HUDEP-2 (cell line): Measurements from ENCODE around the gene SLC52A1.
"Not testable (repeated sequence)": the region's sequence is repeated elsewhere in the genome, so short reads cannot be mapped to it uniquely, and the experiment has no call there.

Experiments
- DNase-seq, 76 experiments: peaks; one replicate each; lab custom pipeline; 2025; ENCODE audit not compliant: unreplicated experiment in 76 of 76; lab: John Stamatoyannopoulos, UW

SLC52A1 gene

GRCh38 chr17:5031365-5032082 is 3.7 kb downstream of the SLC52A1 start:
- DNase-seq, result peak in 66 of 76 experiments; percentile 9 to 77 (median 54)

GRCh38 chr17:5030168-5030567 is 5.1 kb downstream of the SLC52A1 start:
- DNase-seq, result not testable (repeated sequence)

- DNase-seq, result no peak
These were observed 7.3 kb downstream of the SLC52A1 start for GRCh38 chr17:5027916-5028315.

- no peak for DNase-seq
These were observed 7.9 kb downstream of the SLC52A1 start for GRCh38 chr17:5027299-5027698.

GRCh38 chr17:5024604-5025003 is 10.6 kb downstream of the SLC52A1 start:
- DNase-seq, result no peak

- DNase-seq, result no peak
These were observed 11.6 kb downstream of the SLC52A1 start for GRCh38 chr17:5023588-5024147.

- no peak for DNase-seq
These were observed 13.0 kb downstream of the SLC52A1 start for GRCh38 chr17:5022171-5022711.

GRCh38 chr17:5020502-5021023 is 14.7 kb downstream of the SLC52A1 start:
- DNase-seq, result no peak

GRCh38 chr17:5019475-5019956 is 15.7 kb downstream of the SLC52A1 start:
- peak in 3 of 76 experiments; percentile 7 to 14 (median 9) for DNase-seq

GRCh38 chr17:5014357-5014756 is 20.9 kb downstream of the SLC52A1 start:
- DNase-seq, result no peak

GRCh38 chr17:5011928-5012327 is 23.3 kb downstream of the SLC52A1 start:
- DNase-seq, result no peak

GRCh38 chr17:5003214-5003867 is 31.9 kb downstream of the SLC52A1 start:
- no peak for DNase-seq

- DNase-seq, result no peak
These were observed 33.0 kb downstream of the SLC52A1 start for GRCh38 chr17:5002121-5002788.

GRCh38 chr17:5000237-5000639 is 35.0 kb downstream of the SLC52A1 start:
- no peak for DNase-seq

GRCh38 chr17:4999430-5000093 is 35.7 kb downstream of the SLC52A1 start:
- no peak for DNase-seq

GRCh38 chr17:4998732-4999429 is 36.3 kb downstream of the SLC52A1 start:
- peak in 1 of 76 experiments; percentile 15 for DNase-seq

- DNase-seq, result peak in 8 of 76 experiments; percentile 5 to 63 (median 42)
These were observed 37.0 kb downstream of the SLC52A1 start for GRCh38 chr17:4998027-4998731.

GRCh38 chr17:4997302-4998026 is 37.8 kb downstream of the SLC52A1 start, which contains the start of the genes INCA1 and KIF1C:
TSS of gene INCA1 (minus strand) at chr17:4997522. CDS start at chr17:4994437, 3,085 bp downstream.
TSS of gene KIF1C (plus strand) at chr17:4997950. CDS start at chr17:5000247, 2,297 bp downstream.
- DNase-seq, result peak in 74 of 76 experiments; percentile 25 to 98 (median 78)
